Endothelial cell of umbilical vein (primary cell): ENCODE measurements around the gene H2AZ2. TPM values are rescaled to one million over a fixed set of nuclear protein-coding genes. Genes with fewer than 3 reads are reported as not detected.
A peak's percentile ranks its signal among the peaks of the same experiment; 100 is the strongest.

ENCODE experiments used
- BruUV-seq: library from RNA; stranded (reverse); fragments of 400-500 nt; replicated peaks from 2 replicates; lab custom pipeline; 2021; lab: Mats Ljungman, UMichigan
- CTCF ChIA-PET: fragments of 300-600, 350-600 bp; sonication (Branson Sonifier 250); formaldehyde crosslinking; loops from one replicate; lab custom pipeline; 2021; ENCODE audit warnings: antibody characterized with exemption, inconsistent platforms; lab: Charles Lee
- POLR2A ChIA-PET: fragments of 300-600, 350-600 bp; sonication (Branson Sonifier 250); formaldehyde crosslinking; loops from one replicate; lab custom pipeline; 2021; ENCODE audit warnings: antibody characterized with exemption, inconsistent platforms; lab: Charles Lee
- DNase-seq: peaks from one replicate; pipeline ENCODE4 v3.0.0-alpha.2; 2011; ENCODE audit warnings: low read depth, low spot score
- FAIRE-seq: peaks from 2 replicates; lab custom pipeline; 2011; peaks lifted over from hg19 to GRCh38; lab: Jason Lieb, UNC
- H2AFZ ChIP-seq: 2 replicates; pipeline ENCODE4 v1.6.0; 2012; ENCODE audit warnings: low read depth, low read length, control low read depth, inconsistent platforms
- H3K27ac ChIP-seq: 2 replicates; pipeline ENCODE4 v1.5.1; 2011; ENCODE audit warnings: low read depth, mild to moderate bottlenecking, control low read depth, low read length, moderate library complexity; ENCODE audit not compliant: insufficient read depth
- H3K27me3 ChIP-seq, 2 experiments: 2 replicates each; pipeline versions ENCODE4 v1.6.0 to v1.6.1; 2011; ENCODE audit warnings: low read length in 2 of 2, mixed read lengths in 1 of 2; ENCODE audit not compliant: control insufficient read depth in 2 of 2, insufficient read depth in 2 of 2
- H3K36me3 ChIP-seq, 2 experiments: 2 replicates in 1 of 2; 3 replicates in 1 of 2; pipeline ENCODE4 v1.5.1; 2011; ENCODE audit warnings: low read length in 2 of 2, mild to moderate bottlenecking in 1 of 2, moderate library complexity in 1 of 2; ENCODE audit not compliant: control insufficient read depth in 2 of 2, insufficient read depth in 2 of 2; ENCODE audit errors: extremely low read depth in 1 of 2
- H3K4me1 ChIP-seq: 3 replicates; pipeline ENCODE4 v1.5.1; 2011; ENCODE audit warnings: mild to moderate bottlenecking, low read length; ENCODE audit not compliant: control insufficient read depth, insufficient read depth; ENCODE audit errors: extremely low read depth
- H3K4me2 ChIP-seq: 2 replicates; pipeline ENCODE4 v1.6.1; 2011; ENCODE audit warnings: low read length, control low read depth, mixed read lengths; ENCODE audit not compliant: insufficient read depth
- H3K4me3 ChIP-seq, 3 experiments: fragments of 200-600 bp in 1 of 3; sonication (generic), shearing (Covaris generic) in 1 of 3; replicated peaks in 1 of 3; 2 replicates each; pipeline ENCODE4 v1.5.1; 2011 to 2016; ENCODE audit warnings: control low read depth in 3 of 3, low read length in 3 of 3, mild to moderate bottlenecking in 2 of 3, inconsistent platforms in 1 of 3, low read depth in 1 of 3, moderate library complexity in 1 of 3; ENCODE audit not compliant: insufficient read depth in 1 of 3
- H3K79me2 ChIP-seq: 2 replicates; pipeline ENCODE4 v1.6.0; 2012; ENCODE audit warnings: low read length, inconsistent platforms; ENCODE audit not compliant: control insufficient read depth, insufficient read depth
- H3K9ac ChIP-seq: replicated peaks from 2 replicates; pipeline ENCODE3; 2011; ENCODE audit warnings: low read length, control low read depth; ENCODE audit not compliant: insufficient read depth; ENCODE audit errors: extremely low read depth
- H3K9me1 ChIP-seq: replicated peaks from 3 replicates; pipeline ENCODE4 v1.6.0; 2011; ENCODE audit warnings: mild to moderate bottlenecking, low read length; ENCODE audit not compliant: control insufficient read depth, insufficient read depth; ENCODE audit errors: extremely low read depth
- H3K9me3 ChIP-seq: replicated peaks from 2 replicates; pipeline ENCODE4 v1.5.1; 2012; ENCODE audit warnings: low read length, inconsistent platforms; ENCODE audit not compliant: control insufficient read depth, insufficient read depth
- H4K20me1 ChIP-seq: replicated peaks from 2 replicates; pipeline ENCODE3; 2011; ENCODE audit warnings: mild to moderate bottlenecking, low read length; ENCODE audit not compliant: control insufficient read depth, insufficient read depth; ENCODE audit errors: extremely low read depth
- EZH2 ChIP-seq: IDR thresholded peaks from 2 replicates; pipeline ENCODE4 v1.6.1; 2012; ENCODE audit warnings: borderline replicate concordance, low read depth, mild to moderate bottlenecking, moderate library complexity, low read length, inconsistent platforms; ENCODE audit not compliant: severe bottlenecking
- FOS ChIP-seq: IDR thresholded peaks from 2 replicates; pipeline ENCODE4 v1.6.1; 2011; ENCODE audit warnings: mild to moderate bottlenecking, low read length, moderate library complexity, borderline replicate concordance; ENCODE audit not compliant: insufficient read depth
- GATA2 ChIP-seq: IDR thresholded peaks from 2 replicates; pipeline ENCODE4 v1.7.0; 2011; ENCODE audit warnings: low read depth, mild to moderate bottlenecking, moderate library complexity, mixed read lengths, low read length; ENCODE audit not compliant: insufficient read length, insufficient read depth
- JUN ChIP-seq: IDR thresholded peaks from 2 replicates; pipeline ENCODE4 v1.6.1; 2011; ENCODE audit warnings: borderline replicate concordance, low read depth; ENCODE audit not compliant: insufficient read length, insufficient read depth
- MYC ChIP-seq: IDR thresholded peaks from one replicate; pipeline ENCODE4 v1.6.1; 2011; ENCODE audit warnings: mild to moderate bottlenecking, low read depth, low read length
- POLR2A ChIP-seq: IDR thresholded peaks from 2 replicates; pipeline ENCODE4 v1.6.1; 2012; ENCODE audit warnings: low read depth, mild to moderate bottlenecking, control low read depth, low read length
- POLR2AphosphoS5 ChIP-seq: IDR thresholded peaks from 2 replicates; pipeline ENCODE4 v1.6.1; 2012; ENCODE audit warnings: low read depth, mild to moderate bottlenecking, control low read depth, low read length, moderate library complexity; ENCODE audit not compliant: insufficient read depth
- dilution Hi-C: fragments of 300-500 bp; cut with MboI; formaldehyde crosslinking; loops from one replicate; pipeline ENCODE4 v1.15.0; 2019; ENCODE audit warnings: low sequenced_read_pairs; ENCODE audit not compliant: extremely low pct_ligation_motif_present
- intact Hi-C: fragments of 100-400 bp; cut with micrococcal nuclease; formaldehyde crosslinking; loops from one replicate; pipeline ENCODE4 v1.10.0; 2022
- polyA plus RNA-seq, 4 experiments: library from polyadenylated mRNA; depleted of rRNA in 3 of 4; stranded (reverse) in 3 of 4; unstranded in 1 of 4; fragments of >200 nt; gene quantifications; 2 replicates each; pipeline versions ENCODE4 v1.2.1 to v1.2.3, GENCODE V29; 2011 to 2012; ENCODE audit warnings: missing spikeins in 1 of 4
- total RNA-seq: library from RNA; stranded (reverse); gene quantifications from 2 replicates; pipeline ENCODE4 v1.2.3, GENCODE V29; 2021
- TF ChIP-seq, protein P1 (sequence below): IDR thresholded peaks from 2 replicates; pipeline ENCODE4 v1.6.1; 2011; ENCODE audit not compliant: insufficient read depth, insufficient read length
- TF ChIP-seq, protein P2 (sequence below), 2 donors: IDR thresholded peaks; 1 replicate in 1 of 2; 2 replicates in 1 of 2; pipeline ENCODE4 v1.5.1; 2011; ENCODE audit warnings: low read length in 2 of 2, mild to moderate bottlenecking in 2 of 2, moderate library complexity in 2 of 2, control low read depth in 1 of 2, inconsistent platforms in 1 of 2, low read depth in 1 of 2; ENCODE audit not compliant: insufficient read depth in 1 of 2; ENCODE audit errors: extremely low read depth in 1 of 2

The H2AZ2 gene
- total and polyA plus RNA-seq, 2 donors (not counting 3 experiments of a cell fraction or from before 2014, with no cell fraction given), result 225 to 232 TPM

DNA sequence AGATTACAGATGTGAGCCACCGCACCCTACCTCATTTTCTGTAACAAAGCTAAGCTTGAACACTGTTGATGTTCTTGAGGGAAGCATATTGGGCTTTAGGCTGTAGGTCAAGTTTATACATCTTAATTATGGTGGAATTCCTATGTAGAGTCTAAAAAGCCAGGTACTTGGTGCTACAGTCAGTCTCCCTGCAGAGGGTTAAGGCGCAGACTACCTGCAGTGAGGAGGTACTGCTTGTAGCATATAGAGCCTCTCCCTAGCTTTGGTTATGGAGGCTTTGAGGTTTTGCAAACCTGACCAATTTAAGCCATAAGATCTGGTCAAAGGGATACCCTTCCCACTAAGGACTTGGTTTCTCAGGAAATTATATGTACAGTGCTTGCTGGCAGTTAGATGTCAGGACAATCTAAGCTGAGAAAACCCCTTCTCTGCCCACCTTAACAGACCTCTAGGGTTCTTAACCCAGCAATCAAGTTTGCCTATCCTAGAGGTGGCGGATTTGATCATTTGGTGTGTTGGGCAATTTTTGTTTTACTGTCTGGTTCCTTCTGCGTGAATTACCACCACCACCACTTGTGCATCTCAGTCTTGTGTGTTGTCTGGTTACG is 45.4 kb downstream of the H2AZ2 start:
- H3K9me1 ChIP-seq, result no peaks in the 10 kb centered on the region
- peaks cover 10% of the 10 kb centered on the region for H4K20me1 ChIP-seq
- TF ChIP-seq EZH2, result no peak
- TF ChIP-seq, protein P1, sequence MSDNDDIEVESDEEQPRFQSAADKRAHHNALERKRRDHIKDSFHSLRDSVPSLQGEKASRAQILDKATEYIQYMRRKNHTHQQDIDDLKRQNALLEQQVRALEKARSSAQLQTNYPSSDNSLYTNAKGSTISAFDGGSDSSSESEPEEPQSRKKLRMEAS, result no peak
- TF ChIP-seq FOS, result no peak
- TF ChIP-seq, protein P2, sequence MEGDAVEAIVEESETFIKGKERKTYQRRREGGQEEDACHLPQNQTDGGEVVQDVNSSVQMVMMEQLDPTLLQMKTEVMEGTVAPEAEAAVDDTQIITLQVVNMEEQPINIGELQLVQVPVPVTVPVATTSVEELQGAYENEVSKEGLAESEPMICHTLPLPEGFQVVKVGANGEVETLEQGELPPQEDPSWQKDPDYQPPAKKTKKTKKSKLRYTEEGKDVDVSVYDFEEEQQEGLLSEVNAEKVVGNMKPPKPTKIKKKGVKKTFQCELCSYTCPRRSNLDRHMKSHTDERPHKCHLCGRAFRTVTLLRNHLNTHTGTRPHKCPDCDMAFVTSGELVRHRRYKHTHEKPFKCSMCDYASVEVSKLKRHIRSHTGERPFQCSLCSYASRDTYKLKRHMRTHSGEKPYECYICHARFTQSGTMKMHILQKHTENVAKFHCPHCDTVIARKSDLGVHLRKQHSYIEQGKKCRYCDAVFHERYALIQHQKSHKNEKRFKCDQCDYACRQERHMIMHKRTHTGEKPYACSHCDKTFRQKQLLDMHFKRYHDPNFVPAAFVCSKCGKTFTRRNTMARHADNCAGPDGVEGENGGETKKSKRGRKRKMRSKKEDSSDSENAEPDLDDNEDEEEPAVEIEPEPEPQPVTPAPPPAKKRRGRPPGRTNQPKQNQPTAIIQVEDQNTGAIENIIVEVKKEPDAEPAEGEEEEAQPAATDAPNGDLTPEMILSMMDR (IDR thresholded peaks at IDR 0.05; ENCODE audit: extremely low read depth in 1 of 2, insufficient read depth in 1 of 2, low read depth in 1 of 2, low read length in 2 of 2), result no peak
- TF ChIP-seq MYC, result no peak
- TF ChIP-seq POLR2AphosphoS5, result peak; percentile 45
- peak; percentile 48 for TF ChIP-seq POLR2A
- no peak for TF ChIP-seq GATA2
- TF ChIP-seq JUN, result no peak
- H2AFZ ChIP-seq, result no peak overlapping the region
- H3K79me2 ChIP-seq, result peaks cover 37% of the 10 kb centered on the region
- no peaks in the 10 kb centered on the region for H3K9me3 ChIP-seq
- CTCF ChIA-PET, result interaction anchor here (2.1 kb wide), 1 partner anchor 45 kb away, joined by 6 read pairs; the partner anchor contains the start of gene H2AZ2
- no TSS peak for BruUV-seq
- H3K4me2 ChIP-seq, result no peak overlapping the region
- H3K4me3 ChIP-seq, result no peak overlapping the region
- H3K27ac ChIP-seq, result no peak overlapping the region
- H3K36me3 ChIP-seq, result peaks cover 26 to 31% of the 10 kb centered on the region in 2 experiments
- FAIRE-seq, result no peak
- peaks cover 10% of the 10 kb centered on the region for H3K4me1 ChIP-seq
- dilution Hi-C loops, result no loop called here
- H3K9ac ChIP-seq, result no peak overlapping the region
- intact Hi-C loops, result no loop called here
- no peak for DNase-seq
- POLR2A ChIA-PET, result no interaction called here
- no peaks in the 10 kb centered on the region for H3K27me3 ChIP-seq
